ENCODE data around the gene LELP1.

DNA sequence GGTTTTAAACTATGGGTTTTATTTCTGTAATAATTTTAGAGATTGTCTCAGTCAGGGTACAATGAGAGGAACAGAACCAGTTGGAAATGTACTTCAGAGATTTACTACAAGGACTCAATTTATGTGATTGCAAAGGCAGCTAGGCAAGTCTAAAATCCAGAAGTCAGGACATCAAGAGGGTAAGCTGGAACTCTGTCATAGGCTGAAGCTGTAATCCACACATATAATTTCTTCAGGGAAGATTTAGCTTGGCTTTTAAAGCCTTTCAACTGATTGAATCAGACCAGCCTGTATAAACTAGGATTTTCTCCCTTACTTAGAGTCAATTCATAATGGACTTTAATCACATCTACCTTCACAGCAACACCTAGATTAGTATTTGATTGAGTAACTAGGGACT, 24.3 kb upstream of the LELP1 start:
- TF ChIP-seq, protein P1, sequence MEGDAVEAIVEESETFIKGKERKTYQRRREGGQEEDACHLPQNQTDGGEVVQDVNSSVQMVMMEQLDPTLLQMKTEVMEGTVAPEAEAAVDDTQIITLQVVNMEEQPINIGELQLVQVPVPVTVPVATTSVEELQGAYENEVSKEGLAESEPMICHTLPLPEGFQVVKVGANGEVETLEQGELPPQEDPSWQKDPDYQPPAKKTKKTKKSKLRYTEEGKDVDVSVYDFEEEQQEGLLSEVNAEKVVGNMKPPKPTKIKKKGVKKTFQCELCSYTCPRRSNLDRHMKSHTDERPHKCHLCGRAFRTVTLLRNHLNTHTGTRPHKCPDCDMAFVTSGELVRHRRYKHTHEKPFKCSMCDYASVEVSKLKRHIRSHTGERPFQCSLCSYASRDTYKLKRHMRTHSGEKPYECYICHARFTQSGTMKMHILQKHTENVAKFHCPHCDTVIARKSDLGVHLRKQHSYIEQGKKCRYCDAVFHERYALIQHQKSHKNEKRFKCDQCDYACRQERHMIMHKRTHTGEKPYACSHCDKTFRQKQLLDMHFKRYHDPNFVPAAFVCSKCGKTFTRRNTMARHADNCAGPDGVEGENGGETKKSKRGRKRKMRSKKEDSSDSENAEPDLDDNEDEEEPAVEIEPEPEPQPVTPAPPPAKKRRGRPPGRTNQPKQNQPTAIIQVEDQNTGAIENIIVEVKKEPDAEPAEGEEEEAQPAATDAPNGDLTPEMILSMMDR (IDR thresholded peaks at IDR 0.05; ENCODE audit: low read depth, low read length) = no peak
- TF ChIP-seq EZH2phosphoT487 (IDR thresholded peaks at IDR 0.05; ENCODE audit: low read depth) = no peak

Measured in OCI-LY3 (cell line).